ENCODE measurements around the gene OR2A14.

Gene OR2A14

GRCh38 chr7:144100607-144101006 lies 22.4 kb upstream of the OR2A14 start:
- TF ChIP-seq CTCF (IDR thresholded peaks at IDR 0.05), result no peak
- Histone ChIP-seq H3K4me3 (no peak overlapping the region), H3K27ac (no peak overlapping the region)
- DNase-seq (ENCODE audit: low spot score), result no peak

DNA sequence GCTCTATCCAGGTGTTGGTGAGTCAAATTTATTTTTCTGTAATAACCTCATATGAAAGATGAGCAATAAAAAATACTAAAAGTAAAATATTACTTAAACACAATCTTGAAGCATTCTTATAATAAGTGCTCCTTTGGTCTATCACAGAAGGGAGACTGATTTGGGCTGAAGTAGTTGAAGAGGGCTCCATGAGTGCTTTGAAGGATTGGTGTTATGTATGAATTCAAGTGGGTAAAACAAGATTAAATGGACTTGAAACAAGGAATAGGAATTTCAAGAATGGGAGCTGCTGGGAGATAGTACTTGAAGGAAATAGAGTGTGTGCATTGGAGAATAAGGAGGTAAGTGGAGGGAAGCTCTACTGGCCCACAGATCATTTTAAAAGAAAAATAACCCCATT lies 20.9 kb upstream of the OR2A14 start:
- H3K27ac ChIP-seq, result no peak overlapping the region
- no peak for TF ChIP-seq CTCF (IDR thresholded peaks at IDR 0.05)
- no peak for DNase-seq (ENCODE audit: low spot score)
- no peak overlapping the region for H3K4me3 ChIP-seq

GRCh38 chr7:144105211-144105610 lies 17.8 kb upstream of the OR2A14 start:
- no peak for DNase-seq (ENCODE audit: low spot score)
- Histone ChIP-seq H3K4me3 (no peak overlapping the region), H3K27ac (no peak overlapping the region)
- TF ChIP-seq CTCF (IDR thresholded peaks at IDR 0.05), result no peak

DNA sequence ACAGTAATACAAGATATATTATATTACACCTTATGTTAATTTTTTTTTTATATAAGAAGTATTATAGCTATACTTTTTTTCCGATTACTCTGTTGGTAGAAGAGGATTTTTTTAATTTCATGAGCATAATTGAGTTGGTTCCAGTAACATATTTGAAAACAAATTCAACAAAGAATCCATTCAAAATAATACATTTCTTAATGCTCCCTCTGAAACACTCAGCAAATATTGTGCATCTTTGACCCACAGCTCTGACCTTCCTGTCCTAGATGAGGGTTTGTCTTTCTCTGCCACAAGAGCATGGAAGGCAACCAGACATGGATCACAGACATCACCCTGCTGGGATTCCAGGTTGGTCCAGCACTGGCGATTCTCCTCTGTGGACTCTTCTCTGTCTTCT lies 13.7 kb upstream of the OR2A14 start, which contains the start of gene OR2A2:
Gene OR2A2, plus strand, starts transcription at position 301 of the 400 bp plus-strand sequence. Its CDS starts 0 bp downstream, at position 301.
- no peak within 1 kb of the TSS for H3K4me3 ChIP-seq
- no peak for TF ChIP-seq CTCF (IDR thresholded peaks at IDR 0.05)

DNA sequence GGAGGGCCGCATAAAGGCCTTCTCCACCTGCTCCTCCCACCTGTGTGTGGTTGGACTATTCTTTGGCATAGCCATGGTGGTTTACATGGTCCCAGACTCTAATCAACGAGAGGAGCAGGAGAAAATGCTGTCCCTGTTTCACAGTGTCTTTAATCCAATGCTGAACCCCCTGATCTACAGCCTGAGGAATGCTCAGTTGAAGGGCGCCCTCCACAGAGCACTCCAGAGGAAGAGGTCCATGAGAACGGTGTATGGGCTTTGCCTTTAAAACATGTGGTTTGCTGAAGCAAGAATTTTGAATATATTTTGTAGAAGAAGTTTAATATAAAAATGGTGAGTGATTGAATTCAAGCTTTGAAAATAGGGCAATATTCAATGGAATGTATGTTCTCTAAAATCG lies 12.7 kb upstream of the OR2A14 start:
- no peak overlapping the region for H3K27ac ChIP-seq
- H3K4me3 ChIP-seq, result no peak overlapping the region
- TF ChIP-seq CTCF (IDR thresholded peaks at IDR 0.05), result no peak
- no peak for DNase-seq (ENCODE audit: low spot score)

More for the DNA sequence above, 13.7 kb upstream of the OR2A14 start, which contains the start of gene OR2A2:
- no peak for DNase-seq (ENCODE audit: low spot score)
- H3K27ac ChIP-seq, result no peak within 1 kb of the TSS

DNA sequence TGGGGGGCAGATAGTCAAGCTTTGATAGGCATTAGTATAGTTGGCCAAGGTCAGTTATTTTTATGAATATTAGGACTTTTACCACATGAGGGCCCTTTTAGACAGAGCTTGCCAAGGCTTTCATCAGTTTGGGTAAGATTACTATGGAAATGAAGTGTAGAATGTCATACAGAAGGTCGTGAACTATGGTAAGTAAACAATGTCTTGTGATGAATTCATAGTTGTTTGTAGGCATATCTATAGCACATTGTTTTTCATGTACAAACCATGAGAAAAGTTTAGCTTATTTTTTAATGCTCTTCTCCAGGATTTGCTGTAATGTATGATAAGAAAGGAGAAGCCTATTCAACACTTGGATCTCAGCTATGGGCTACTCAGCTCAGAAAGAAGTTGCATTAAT lies 9.3 kb upstream of the OR2A14 start:
- no peak overlapping the region for H3K27ac ChIP-seq
- H3K4me3 ChIP-seq, result no peak overlapping the region
- no peak for DNase-seq (ENCODE audit: low spot score)
- no peak for TF ChIP-seq CTCF (IDR thresholded peaks at IDR 0.05)

- H3K4me3 ChIP-seq, result no peak overlapping the region
- no peak overlapping the region for H3K27ac ChIP-seq
- no peak for DNase-seq (ENCODE audit: low spot score)
- no peak for TF ChIP-seq CTCF (IDR thresholded peaks at IDR 0.05)
These were observed 4.6 kb upstream of the OR2A14 start for GRCh38 chr7:144118341-144118740.
